ENCODE measurements around the gene PDE7B.

The PDE7B gene

DNA sequence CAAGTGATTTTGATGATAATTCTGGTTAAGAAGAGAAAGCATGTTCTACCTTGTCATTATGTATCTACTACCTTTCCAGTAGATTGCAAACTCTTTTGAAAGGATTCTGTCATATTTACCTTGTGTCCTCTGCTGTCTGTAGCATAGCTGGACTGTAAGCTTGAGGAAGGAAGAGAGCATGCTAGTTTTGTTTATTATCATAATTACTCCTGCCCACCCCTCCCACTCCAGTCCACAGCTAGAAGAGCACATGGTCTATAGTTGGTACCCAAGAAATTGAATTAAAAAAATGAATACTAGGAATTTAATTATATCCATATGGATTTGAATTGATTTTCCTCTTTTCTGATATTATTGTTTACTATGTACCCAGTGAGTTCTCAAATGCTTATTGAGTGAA lies 40.2 kb downstream of the PDE7B start:
- no peak overlapping the region for H3K4me3 ChIP-seq (ENCODE audit: low read depth, low read length)
- CTCF ChIA-PET: interaction anchor here (0.6 to 1.3 kb wide), 3 partner anchors 18 to 49 kb away, joined by 3 to 7 read pairs (median 6); no protein-coding TSS in a partner anchor
- no peak for TF ChIP-seq KLF10 (tag by site-specific recombination; IDR thresholded peaks at IDR 0.05)
- no peak for TF ChIP-seq ZNF48 (tag by site-specific recombination; IDR thresholded peaks at IDR 0.05)
- TF ChIP-seq ZIC2 (tag by site-specific recombination; IDR thresholded peaks at IDR 0.05): no peak
- no peak for TF ChIP-seq ZNF292 (tag by site-specific recombination; IDR thresholded peaks at IDR 0.05; ENCODE audit: borderline replicate concordance, low read depth)
- TF ChIP-seq ZBTB17 (tag by site-specific recombination; IDR thresholded peaks at IDR 0.05): no peak
- TF ChIP-seq ZNF112 (tag by site-specific recombination; IDR thresholded peaks at IDR 0.05): no peak
- TF ChIP-seq ZNF350 (tag by site-specific recombination; IDR thresholded peaks at IDR 0.05): no peak
- no peak for TF ChIP-seq BCL11A (tag by site-specific recombination; IDR thresholded peaks at IDR 0.05; ENCODE audit: low read depth)
- TF ChIP-seq FEZF1 (tag by site-specific recombination; IDR thresholded peaks at IDR 0.05): no peak
- TF ChIP-seq ZNF560 (tag by site-specific recombination; IDR thresholded peaks at IDR 0.05; ENCODE audit: borderline replicate concordance): no peak
- TF ChIP-seq ZNF175 (tag by site-specific recombination; IDR thresholded peaks at IDR 0.05): no peak
- TF ChIP-seq, protein P1, sequence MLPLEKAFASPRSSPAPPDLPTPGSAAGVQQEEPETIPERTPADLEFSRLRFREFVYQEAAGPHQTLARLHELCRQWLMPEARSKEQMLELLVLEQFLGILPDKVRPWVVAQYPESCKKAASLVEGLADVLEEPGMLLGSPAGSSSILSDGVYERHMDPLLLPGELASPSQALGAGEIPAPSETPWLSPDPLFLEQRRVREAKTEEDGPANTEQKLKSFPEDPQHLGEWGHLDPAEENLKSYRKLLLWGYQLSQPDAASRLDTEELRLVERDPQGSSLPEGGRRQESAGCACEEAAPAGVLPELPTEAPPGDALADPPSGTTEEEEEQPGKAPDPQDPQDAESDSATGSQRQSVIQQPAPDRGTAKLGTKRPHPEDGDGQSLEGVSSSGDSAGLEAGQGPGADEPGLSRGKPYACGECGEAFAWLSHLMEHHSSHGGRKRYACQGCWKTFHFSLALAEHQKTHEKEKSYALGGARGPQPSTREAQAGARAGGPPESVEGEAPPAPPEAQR (tag by site-specific recombination; IDR thresholded peaks at IDR 0.05): no peak
- no peaks in the 10 kb centered on the region for H3K36me3 ChIP-seq (ENCODE audit: control insufficient read depth in 2 of 2, insufficient read depth in 1 of 2, low read length in 2 of 2)
- POLR2A ChIA-PET: no interaction called here
- H3K4me1 ChIP-seq (ENCODE audit: control insufficient read depth, insufficient read depth, low read length): no peaks in the 10 kb centered on the region
- H3K9me3 ChIP-seq (ENCODE audit: control insufficient read depth, insufficient read depth, low read depth, low read length): no peaks in the 10 kb centered on the region
- no peak overlapping the region for H3K27ac ChIP-seq (ENCODE audit: extremely low read depth, low read depth, low read length)

DNA sequence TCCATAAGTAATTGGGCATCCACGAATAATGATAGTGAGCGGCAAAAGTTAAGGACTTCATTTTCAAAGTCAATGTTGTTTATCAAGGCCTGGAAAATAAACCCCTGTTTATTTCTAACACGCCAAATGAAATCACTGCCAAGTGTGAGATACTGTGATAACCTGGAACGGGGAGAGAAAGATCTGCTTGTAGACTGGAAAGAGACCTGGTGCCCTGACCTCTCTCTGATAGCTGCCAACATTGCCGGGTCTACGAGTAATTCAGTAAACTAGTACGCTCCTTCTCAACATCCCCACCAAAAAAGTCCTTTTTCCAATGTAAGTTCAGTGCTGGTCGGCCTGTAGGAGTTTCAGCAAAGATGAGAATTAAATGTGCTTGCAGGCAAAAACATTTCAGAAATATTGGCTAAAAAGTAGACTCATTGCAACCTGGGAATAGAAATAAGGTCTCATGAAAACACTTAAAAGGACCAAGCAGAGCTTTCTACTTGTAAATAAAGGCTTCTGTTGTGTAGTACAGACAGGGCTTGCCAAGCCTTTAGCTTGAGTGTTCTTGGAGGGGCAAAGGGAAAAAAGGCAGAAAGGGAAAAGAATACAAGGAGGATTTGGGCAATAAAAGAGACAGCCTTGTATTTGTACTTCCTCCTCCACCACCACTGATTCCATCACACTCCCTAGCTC lies 43.9 kb downstream of the PDE7B start:
- ChIA-PET POLR2A (no interaction called here), CTCF (interaction anchor here (0.6 kb wide), 1 partner anchor 28 kb away, joined by 5 read pairs; no protein-coding TSS in a partner anchor)
- TF ChIP-seq, protein P2, sequence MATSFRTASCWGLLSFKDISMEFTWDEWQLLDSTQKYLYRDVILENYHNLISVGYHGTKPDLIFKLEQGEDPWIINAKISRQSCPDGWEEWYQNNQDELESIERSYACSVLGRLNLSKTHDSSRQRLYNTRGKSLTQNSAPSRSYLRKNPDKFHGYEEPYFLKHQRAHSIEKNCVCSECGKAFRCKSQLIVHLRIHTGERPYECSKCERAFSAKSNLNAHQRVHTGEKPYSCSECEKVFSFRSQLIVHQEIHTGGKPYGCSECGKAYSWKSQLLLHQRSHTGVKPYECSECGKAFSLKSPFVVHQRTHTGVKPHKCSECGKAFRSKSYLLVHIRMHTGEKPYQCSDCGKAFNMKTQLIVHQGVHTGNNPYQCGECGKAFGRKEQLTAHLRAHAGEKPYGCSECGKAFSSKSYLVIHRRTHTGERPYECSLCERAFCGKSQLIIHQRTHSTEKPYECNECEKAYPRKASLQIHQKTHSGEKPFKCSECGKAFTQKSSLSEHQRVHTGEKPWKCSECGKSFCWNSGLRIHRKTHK (tag by site-specific recombination; IDR thresholded peaks at IDR 0.05): no peak
- no peak for TF ChIP-seq ZNF530 (tag by site-specific recombination; IDR thresholded peaks at IDR 0.05; ENCODE audit: low read depth)
- no peak for TF ChIP-seq ZNF596 (tag by site-specific recombination; IDR thresholded peaks at IDR 0.05)
- TF ChIP-seq, protein P3, sequence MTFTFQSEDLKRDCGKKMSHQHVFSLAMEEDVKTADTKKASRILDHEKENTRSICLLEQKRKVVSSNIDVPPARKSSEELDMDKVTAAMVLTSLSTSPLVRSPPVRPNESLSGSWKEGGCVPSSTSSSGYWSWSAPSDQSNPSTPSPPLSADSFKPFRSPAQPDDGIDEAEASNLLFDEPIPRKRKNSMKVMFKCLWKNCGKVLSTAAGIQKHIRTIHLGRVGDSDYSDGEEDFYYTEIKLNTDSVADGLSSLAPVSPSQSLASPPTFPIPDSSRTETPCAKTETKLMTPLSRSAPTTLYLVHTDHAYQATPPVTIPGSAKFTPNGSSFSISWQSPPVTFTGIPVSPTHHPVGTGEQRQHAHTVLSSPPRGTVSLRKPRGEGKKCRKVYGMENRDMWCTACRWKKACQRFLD (tag by site-specific recombination; IDR thresholded peaks at IDR 0.05): no peak
- no peak for TF ChIP-seq YY2 (tag by site-specific recombination; IDR thresholded peaks at IDR 0.05)
- no peak for TF ChIP-seq ZNF529 (tag by site-specific recombination; IDR thresholded peaks at IDR 0.05; ENCODE audit: insufficient replicate concordance)
- no peak for TF ChIP-seq HOXA7 (CRISPR knock-in tag; IDR thresholded peaks at IDR 0.05; ENCODE audit: borderline replicate concordance)
- TF ChIP-seq ZNF48 (tag by site-specific recombination; IDR thresholded peaks at IDR 0.05): no peak
- no peak for TF ChIP-seq EGR2 (tag by site-specific recombination; IDR thresholded peaks at IDR 0.05; ENCODE audit: low read depth)
- TF ChIP-seq, protein P4, sequence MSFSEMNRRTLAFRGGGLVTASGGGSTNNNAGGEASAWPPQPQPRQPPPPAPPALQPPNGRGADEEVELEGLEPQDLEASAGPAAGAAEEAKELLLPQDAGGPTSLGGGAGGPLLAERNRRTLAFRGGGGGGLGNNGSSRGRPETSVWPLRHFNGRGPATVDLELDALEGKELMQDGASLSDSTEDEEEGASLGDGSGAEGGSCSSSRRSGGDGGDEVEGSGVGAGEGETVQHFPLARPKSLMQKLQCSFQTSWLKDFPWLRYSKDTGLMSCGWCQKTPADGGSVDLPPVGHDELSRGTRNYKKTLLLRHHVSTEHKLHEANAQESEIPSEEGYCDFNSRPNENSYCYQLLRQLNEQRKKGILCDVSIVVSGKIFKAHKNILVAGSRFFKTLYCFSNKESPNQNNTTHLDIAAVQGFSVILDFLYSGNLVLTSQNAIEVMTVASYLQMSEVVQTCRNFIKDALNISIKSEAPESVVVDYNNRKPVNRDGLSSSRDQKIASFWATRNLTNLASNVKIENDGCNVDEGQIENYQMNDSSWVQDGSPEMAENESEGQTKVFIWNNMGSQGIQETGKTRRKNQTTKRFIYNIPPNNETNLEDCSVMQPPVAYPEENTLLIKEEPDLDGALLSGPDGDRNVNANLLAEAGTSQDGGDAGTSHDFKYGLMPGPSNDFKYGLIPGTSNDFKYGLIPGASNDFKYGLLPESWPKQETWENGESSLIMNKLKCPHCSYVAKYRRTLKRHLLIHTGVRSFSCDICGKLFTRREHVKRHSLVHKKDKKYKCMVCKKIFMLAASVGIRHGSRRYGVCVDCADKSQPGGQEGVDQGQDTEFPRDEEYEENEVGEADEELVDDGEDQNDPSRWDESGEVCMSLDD (tag by site-specific recombination; IDR thresholded peaks at IDR 0.05): no peak
- TF ChIP-seq OVOL3 (tag by site-specific recombination; IDR thresholded peaks at IDR 0.05): no peak
- no peak for TF ChIP-seq ZIC2 (tag by site-specific recombination; IDR thresholded peaks at IDR 0.05)
- no peak for TF ChIP-seq ZNF654 (tag by site-specific recombination; IDR thresholded peaks at IDR 0.05; ENCODE audit: low read depth)
- TF ChIP-seq ZNF785 (tag by site-specific recombination; IDR thresholded peaks at IDR 0.05): no peak
- no peak for TF ChIP-seq ZNF394 (tag by site-specific recombination; IDR thresholded peaks at IDR 0.05; ENCODE audit: borderline replicate concordance)
- TF ChIP-seq ZNF138 (tag by site-specific recombination; IDR thresholded peaks at IDR 0.05; ENCODE audit: borderline replicate concordance): no peak
- TF ChIP-seq, protein P5, sequence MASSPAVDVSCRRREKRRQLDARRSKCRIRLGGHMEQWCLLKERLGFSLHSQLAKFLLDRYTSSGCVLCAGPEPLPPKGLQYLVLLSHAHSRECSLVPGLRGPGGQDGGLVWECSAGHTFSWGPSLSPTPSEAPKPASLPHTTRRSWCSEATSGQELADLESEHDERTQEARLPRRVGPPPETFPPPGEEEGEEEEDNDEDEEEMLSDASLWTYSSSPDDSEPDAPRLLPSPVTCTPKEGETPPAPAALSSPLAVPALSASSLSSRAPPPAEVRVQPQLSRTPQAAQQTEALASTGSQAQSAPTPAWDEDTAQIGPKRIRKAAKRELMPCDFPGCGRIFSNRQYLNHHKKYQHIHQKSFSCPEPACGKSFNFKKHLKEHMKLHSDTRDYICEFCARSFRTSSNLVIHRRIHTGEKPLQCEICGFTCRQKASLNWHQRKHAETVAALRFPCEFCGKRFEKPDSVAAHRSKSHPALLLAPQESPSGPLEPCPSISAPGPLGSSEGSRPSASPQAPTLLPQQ (tag by site-specific recombination; IDR thresholded peaks at IDR 0.05): no peak

More for the DNA sequence above, 43.9 kb downstream of the PDE7B start:
- H3K4me3 ChIP-seq (ENCODE audit: low read depth, low read length): no peak overlapping the region
- H3K36me3 ChIP-seq (ENCODE audit: control insufficient read depth in 2 of 2, insufficient read depth in 1 of 2, low read length in 2 of 2): no peaks in the 10 kb centered on the region
- no peaks in the 10 kb centered on the region for H3K4me1 ChIP-seq (ENCODE audit: control insufficient read depth, insufficient read depth, low read length)
- no peaks in the 10 kb centered on the region for H3K9me3 ChIP-seq (ENCODE audit: control insufficient read depth, insufficient read depth, low read depth, low read length)
- no peak overlapping the region for H3K27ac ChIP-seq (ENCODE audit: extremely low read depth, low read depth, low read length)

Measured in HEK293 (cell line).